Astrocyte (in vitro differentiated cells and primary cell): ENCODE data around the gene FCGR1A. TPM values are rescaled to one million over a fixed set of nuclear protein-coding genes. Genes with fewer than 3 reads are reported as not detected.
"Not testable (repeated sequence)": the region's sequence is repeated elsewhere in the genome, so short reads cannot be mapped to it uniquely, and the experiment has no call there.

Experiments
- DNase-seq: peaks from one replicate; pipeline ENCODE4 v3.0.0-alpha.2; 2010; ENCODE audit warnings: low read depth
- FAIRE-seq: peaks from 2 replicates; lab custom pipeline; 2011; peaks lifted over from hg19 to GRCh38; lab: Jason Lieb, UNC
- H2AFZ ChIP-seq: 2 replicates; pipeline ENCODE4 v1.6.0; 2012; ENCODE audit warnings: low read depth, low read length, inconsistent platforms
- H3K27ac ChIP-seq: 2 replicates; pipeline ENCODE4 v1.5.1; 2011; ENCODE audit warnings: low read depth, low read length, inconsistent platforms
- H3K27me3 ChIP-seq: 2 replicates; pipeline ENCODE4 v1.6.0; 2011; ENCODE audit warnings: low read length, inconsistent platforms; ENCODE audit not compliant: insufficient read depth
- H3K36me3 ChIP-seq: 2 replicates; pipeline ENCODE4 v1.5.1; 2011; ENCODE audit warnings: low read length, inconsistent platforms; ENCODE audit not compliant: insufficient read depth
- H3K4me1 ChIP-seq: 2 replicates; pipeline ENCODE4 v1.5.1; 2011; ENCODE audit warnings: low read length, inconsistent platforms; ENCODE audit not compliant: insufficient read depth
- H3K4me2 ChIP-seq: 2 replicates; pipeline ENCODE4 v1.6.0; 2012; ENCODE audit warnings: low read length, inconsistent platforms
- H3K4me3 ChIP-seq: 2 replicates; pipeline ENCODE4 v1.5.1; 2011; ENCODE audit warnings: low read depth, mild to moderate bottlenecking, low read length, inconsistent platforms; ENCODE audit not compliant: insufficient read depth
- H3K79me2 ChIP-seq: 2 replicates; pipeline ENCODE4 v1.6.0; 2012; ENCODE audit warnings: mild to moderate bottlenecking, low read length, inconsistent platforms; ENCODE audit not compliant: insufficient read depth
- H3K9ac ChIP-seq: 2 replicates; pipeline ENCODE4 v1.6.0; 2012; ENCODE audit warnings: mild to moderate bottlenecking, low read length, inconsistent platforms
- H3K9me3 ChIP-seq: 2 replicates; pipeline ENCODE4 v1.5.1; 2012; ENCODE audit warnings: low read depth, mild to moderate bottlenecking, low read length, inconsistent platforms; ENCODE audit not compliant: insufficient read depth
- H4K20me1 ChIP-seq: 2 replicates; pipeline ENCODE4 v1.6.0; 2012; ENCODE audit warnings: low read length, inconsistent platforms; ENCODE audit not compliant: insufficient read depth
- H3K27ac Mint-ChIP-seq: one replicate; pipeline ENCODE4 v1.8.0; 2021; ENCODE audit warnings: mild to moderate bottlenecking, mixed read lengths; ENCODE audit not compliant: unreplicated experiment
- H3K27me3 Mint-ChIP-seq: one replicate; pipeline ENCODE4 v1.8.0; 2021; ENCODE audit warnings: low read depth, mixed read lengths; ENCODE audit not compliant: unreplicated experiment
- H3K36me3 Mint-ChIP-seq: one replicate; pipeline ENCODE4 v1.8.0; 2021; ENCODE audit warnings: low read depth, mixed read lengths; ENCODE audit not compliant: unreplicated experiment
- H3K4me1 Mint-ChIP-seq: one replicate; pipeline ENCODE4 v1.8.0; 2021; ENCODE audit warnings: low read depth, mixed read lengths; ENCODE audit not compliant: unreplicated experiment
- H3K4me3 Mint-ChIP-seq: one replicate; pipeline ENCODE4 v1.8.0; 2021; ENCODE audit warnings: mild to moderate bottlenecking, moderate library complexity, mixed read lengths; ENCODE audit not compliant: unreplicated experiment
- H3K9me3 Mint-ChIP-seq: one replicate; pipeline ENCODE4 v1.8.0; 2021; ENCODE audit warnings: mild to moderate bottlenecking, mixed read lengths; ENCODE audit not compliant: unreplicated experiment
- total RNA-seq: library from RNA; stranded (reverse); gene quantifications from 2 replicates; pipeline ENCODE4 v1.2.1, GENCODE V29; 2021

FCGR1A gene
- total RNA-seq, 1 donor from 2014 or later, result not detected

- not testable (repeated sequence) for H3K27ac ChIP-seq, H3K36me3 ChIP-seq, H3K27me3 Mint-ChIP-seq, H3K27ac Mint-ChIP-seq, H3K9ac ChIP-seq, H3K36me3 Mint-ChIP-seq, H3K4me1 ChIP-seq, H3K4me1 Mint-ChIP-seq, H3K4me3 ChIP-seq, H3K9me3 Mint-ChIP-seq, DNase-seq, H3K27me3 ChIP-seq, H2AFZ ChIP-seq, H3K9me3 ChIP-seq, H4K20me1 ChIP-seq, H3K4me2 ChIP-seq, FAIRE-seq, H3K79me2 ChIP-seq, H3K4me3 Mint-ChIP-seq
Measured at GRCh38 chr1:149770661-149771060, 11.8 kb upstream of the FCGR1A start.

GRCh38 chr1:149771653-149772425 lies 10.7 kb upstream of the FCGR1A start:
- H3K27ac ChIP-seq, H3K4me3 Mint-ChIP-seq, H3K4me2 ChIP-seq, H4K20me1 ChIP-seq, DNase-seq, H3K4me3 ChIP-seq, H3K9ac ChIP-seq, H3K27me3 Mint-ChIP-seq, H3K4me1 ChIP-seq, H3K9me3 ChIP-seq, H3K27me3 ChIP-seq, H3K9me3 Mint-ChIP-seq, H2AFZ ChIP-seq, H3K27ac Mint-ChIP-seq, H3K79me2 ChIP-seq, H3K36me3 ChIP-seq, H3K36me3 Mint-ChIP-seq, FAIRE-seq, H3K4me1 Mint-ChIP-seq: not testable (repeated sequence)

GRCh38 chr1:149775510-149776147 lies 6.9 kb upstream of the FCGR1A start:
- H4K20me1 ChIP-seq, H3K9me3 ChIP-seq, H3K9me3 Mint-ChIP-seq, H3K9ac ChIP-seq, H3K4me3 Mint-ChIP-seq, H3K36me3 ChIP-seq, H3K4me1 ChIP-seq, H2AFZ ChIP-seq, H3K27me3 ChIP-seq, H3K27me3 Mint-ChIP-seq, H3K4me3 ChIP-seq, H3K4me1 Mint-ChIP-seq, H3K27ac Mint-ChIP-seq, H3K4me2 ChIP-seq, H3K27ac ChIP-seq, FAIRE-seq, H3K36me3 Mint-ChIP-seq, DNase-seq, H3K79me2 ChIP-seq: not testable (repeated sequence)

GRCh38 chr1:149777084-149777483 lies 5.4 kb upstream of the FCGR1A start:
- not testable (repeated sequence) for H3K27me3 Mint-ChIP-seq, H3K36me3 Mint-ChIP-seq, H3K4me2 ChIP-seq, H3K27me3 ChIP-seq, DNase-seq, H3K9me3 ChIP-seq, H3K4me1 ChIP-seq, H3K79me2 ChIP-seq, H3K4me3 Mint-ChIP-seq, H3K27ac Mint-ChIP-seq, H3K4me3 ChIP-seq, H4K20me1 ChIP-seq, FAIRE-seq, H3K36me3 ChIP-seq, H3K4me1 Mint-ChIP-seq, H2AFZ ChIP-seq, H3K9me3 Mint-ChIP-seq, H3K27ac ChIP-seq, H3K9ac ChIP-seq

GRCh38 chr1:149778313-149778712 lies 4.2 kb upstream of the FCGR1A start:
- not testable (repeated sequence) for FAIRE-seq, H3K4me3 Mint-ChIP-seq, H3K9me3 ChIP-seq, H3K27me3 Mint-ChIP-seq, H3K27ac Mint-ChIP-seq, H3K79me2 ChIP-seq, H3K27ac ChIP-seq, H3K36me3 Mint-ChIP-seq, H3K9me3 Mint-ChIP-seq, H3K4me1 Mint-ChIP-seq, H3K9ac ChIP-seq, H3K36me3 ChIP-seq, H3K4me3 ChIP-seq, DNase-seq, H3K27me3 ChIP-seq, H4K20me1 ChIP-seq, H3K4me1 ChIP-seq, H3K4me2 ChIP-seq, H2AFZ ChIP-seq

- FAIRE-seq, result not testable (repeated sequence)
Measured at GRCh38 chr1:149781413-149781984, 995 bp upstream of the FCGR1A start.

More at GRCh38 chr1:149781413-149781984, 995 bp upstream of the FCGR1A start:
- H3K4me3 Mint-ChIP-seq, H4K20me1 ChIP-seq, H3K79me2 ChIP-seq, H3K9me3 Mint-ChIP-seq, H3K27me3 Mint-ChIP-seq, H3K4me1 Mint-ChIP-seq, H3K27me3 ChIP-seq, H3K27ac Mint-ChIP-seq, H3K36me3 Mint-ChIP-seq, H2AFZ ChIP-seq, H3K36me3 ChIP-seq, H3K9ac ChIP-seq, H3K4me3 ChIP-seq, DNase-seq, H3K4me1 ChIP-seq, H3K4me2 ChIP-seq, H3K9me3 ChIP-seq, H3K27ac ChIP-seq: not testable (repeated sequence)
